Nephron (organoid): Measurements from ENCODE around the gene PIGO.

Experiments
- H3K27ac Mint-ChIP-seq, 3 experiments: 2 replicates each; pipeline ENCODE4 v1.8.0; 2020; ENCODE audit warnings: mixed read lengths in 3 of 3, mild to moderate bottlenecking in 2 of 3, moderate library complexity in 1 of 3
- H3K27me3 Mint-ChIP-seq: 2 replicates; pipeline ENCODE4 v1.8.0; 2021; ENCODE audit warnings: low read depth, mild to moderate bottlenecking, moderate library complexity, mixed read lengths
- H3K36me3 Mint-ChIP-seq: 2 replicates; pipeline ENCODE4 v1.8.0; 2020; ENCODE audit warnings: low read depth, mixed read lengths
- H3K4me1 Mint-ChIP-seq: 2 replicates; pipeline ENCODE4 v1.8.0; 2020; ENCODE audit warnings: mixed read lengths
- H3K4me3 Mint-ChIP-seq, 3 experiments: 2 replicates each; pipeline ENCODE4 v1.8.0; 2020; ENCODE audit warnings: mild to moderate bottlenecking in 3 of 3, mixed read lengths in 3 of 3, moderate library complexity in 2 of 3
- H3K9me3 Mint-ChIP-seq: 2 replicates; pipeline ENCODE4 v1.8.0; 2020; ENCODE audit warnings: mixed read lengths
- CTCF ChIP-seq, 3 experiments: fragments of 200-600 bp; sonication (generic); IDR thresholded peaks; one replicate each; pipeline ENCODE4 v1.5.0; 2021; ENCODE audit warnings: antibody characterized with exemption in 3 of 3; ENCODE audit not compliant: unreplicated experiment in 3 of 3

Gene PIGO

GRCh38 chr9:35089434-35089833, 7.0 kb downstream of the PIGO start:
- no peaks in the 10 kb centered on the region for H3K27me3 Mint-ChIP-seq
- TF ChIP-seq CTCF (IDR thresholded peaks at IDR 0.05; ENCODE audit: unreplicated experiment in 3 of 3), result no peak
- peaks cover 42% of the 10 kb centered on the region for H3K36me3 Mint-ChIP-seq
- no peaks in the 10 kb centered on the region for H3K4me1 Mint-ChIP-seq
- H3K27ac Mint-ChIP-seq, result no peak overlapping the region
- no peak overlapping the region for H3K4me3 Mint-ChIP-seq
- H3K9me3 Mint-ChIP-seq, result no peaks in the 10 kb centered on the region

GRCh38 chr9:35085078-35085477, 11.3 kb downstream of the PIGO start:
- Mint-ChIP-seq H3K36me3 (peaks cover 25% of the 10 kb centered on the region), H3K27ac (no peak overlapping the region), H3K27me3 (no peaks in the 10 kb centered on the region), H3K4me3 (no peak overlapping the region), H3K4me1 (peaks cover 3% of the 10 kb centered on the region), H3K9me3 (no peaks in the 10 kb centered on the region)
- TF ChIP-seq CTCF (IDR thresholded peaks at IDR 0.05; ENCODE audit: unreplicated experiment in 3 of 3), result no peak

- H3K27me3 Mint-ChIP-seq, result no peaks in the 10 kb centered on the region
- H3K9me3 Mint-ChIP-seq, result no peaks in the 10 kb centered on the region
- peaks cover 11% of the 10 kb centered on the region for H3K36me3 Mint-ChIP-seq
- peak within 1 kb of the TSS; percentile 93 to 96 (median 94) for H3K4me3 Mint-ChIP-seq
- peaks cover 25% of the 10 kb centered on the region for H3K4me1 Mint-ChIP-seq
- H3K27ac Mint-ChIP-seq, result peak within 1 kb of the TSS; percentile 81 to 98 (median 93)
- TF ChIP-seq CTCF (IDR thresholded peaks at IDR 0.05; ENCODE audit: unreplicated experiment in 3 of 3), result no peak
Observed at GRCh38 chr9:35079426-35080341, 16.7 kb downstream of the PIGO start, which contains the start of gene FANCG. Gene FANCG, minus strand, starts transcription at chr9:35079942. Its CDS starts 418 bp downstream, at chr9:35079524.

GRCh38 chr9:35079041-35079425, 17.4 kb downstream of the PIGO start:
- TF ChIP-seq CTCF (IDR thresholded peaks at IDR 0.05; ENCODE audit: unreplicated experiment in 3 of 3), result no peak
- no peaks in the 10 kb centered on the region for H3K27me3 Mint-ChIP-seq
- peaks cover 25% of the 10 kb centered on the region for H3K4me1 Mint-ChIP-seq
- peak overlapping the region; percentile 93 to 96 (median 94) for H3K4me3 Mint-ChIP-seq
- peak overlapping the region; percentile 29 to 93 (median 43) for H3K27ac Mint-ChIP-seq
- no peaks in the 10 kb centered on the region for H3K9me3 Mint-ChIP-seq
- peaks cover 18% of the 10 kb centered on the region for H3K36me3 Mint-ChIP-seq

GRCh38 chr9:35078066-35078465, 18.3 kb downstream of the PIGO start:
- Mint-ChIP-seq H3K4me3 (peak overlapping the region; percentile 93 to 96 (median 94)), H3K4me1 (peaks cover 26% of the 10 kb centered on the region), H3K27me3 (no peaks in the 10 kb centered on the region), H3K36me3 (peaks cover 24% of the 10 kb centered on the region), H3K27ac (peak overlapping the region in 2 of 3 experiments; percentile 21 to 93), H3K9me3 (no peaks in the 10 kb centered on the region)
- TF ChIP-seq CTCF (IDR thresholded peaks at IDR 0.05; ENCODE audit: unreplicated experiment in 3 of 3), result no peak
